ENCODE results near the gene SEMA5A. TPM values are rescaled to one million over a fixed set of nuclear protein-coding genes. Genes with fewer than 3 reads are reported as not detected.
"Not testable (repeated sequence)": the region's sequence is repeated elsewhere in the genome, so short reads cannot be mapped to it uniquely, and the experiment has no call there.

The SEMA5A gene
- total and polyA plus RNA-seq, 2 donors (not counting 1 experiment from before 2014, with no cell fraction given): not detected

- no peaks in the 10 kb centered on the region for H3K27me3 ChIP-seq (replicated peaks in 1 of 4; ENCODE audit: control extremely low read depth in 1 of 4, control insufficient read depth in 3 of 4, insufficient read depth in 4 of 4, low read length in 3 of 4)
- intact Hi-C loops (cut with micrococcal nuclease): no loop called here
- no peaks in the 10 kb centered on the region for H3K36me3 ChIP-seq (replicated peaks in 1 of 2; ENCODE audit: control extremely low read depth in 1 of 2, control insufficient read depth in 1 of 2, extremely low read depth in 1 of 2, insufficient read depth in 2 of 2, low read length in 1 of 2)
- H3K79me2 ChIP-seq (ENCODE audit: control insufficient read depth, insufficient read depth, low read length): no peaks in the 10 kb centered on the region
- TF ChIP-seq CTCF (IDR thresholded peaks at IDR 0.05): no peak
- no peak for TF ChIP-seq EZH2 (IDR thresholded peaks at IDR 0.05; ENCODE audit: borderline replicate concordance, insufficient read depth, low read depth, low read length, poor library complexity, severe bottlenecking)
- no peaks in the 10 kb centered on the region for H4K20me1 ChIP-seq (ENCODE audit: control insufficient read depth, insufficient read depth, low read length, poor library complexity, severe bottlenecking)
- H3K4me3 ChIP-seq (ENCODE audit: control extremely low read depth in 1 of 5, extremely low read depth in 1 of 5, insufficient read depth in 1 of 5, low read depth in 2 of 5, low read length in 4 of 5): no peak overlapping the region
- H3K9me3 Mint-ChIP-seq (ENCODE audit: insufficient read depth): no peaks in the 10 kb centered on the region
- H3K9ac ChIP-seq (ENCODE audit: low read length): no peak overlapping the region
- CTCF ChIA-PET: no interaction called here
- no peak overlapping the region for H3K4me3 Mint-ChIP-seq
- peaks cover 0 to 4% (median 0%) of the 10 kb centered on the region in 3 donors for H3K9me3 ChIP-seq (ENCODE audit: control extremely low read depth in 1 of 3, control insufficient read depth in 2 of 3, insufficient read depth in 1 of 3, low read length in 2 of 3)
- H3K27ac ChIP-seq (ENCODE audit: low read length in 2 of 2): no peak overlapping the region
- H3K4me1 Mint-ChIP-seq: no peaks in the 10 kb centered on the region
- H3K4me2 ChIP-seq (replicated peaks; ENCODE audit: low read depth, low read length, poor library complexity, severe bottlenecking): no peak overlapping the region
- POLR2A ChIA-PET: no interaction called here
- DNase-seq (no peak), ATAC-seq (ENCODE audit: low read depth) (no peak)
- no peak overlapping the region for H3K27ac Mint-ChIP-seq
- WGBS (ENCODE audit: insufficient coverage): 88% methylated on average over 1 of the region's 1 CpG
- no peaks in the 10 kb centered on the region for H3K27me3 Mint-ChIP-seq
- H2AFZ ChIP-seq (ENCODE audit: insufficient read depth, low read depth, low read length, poor library complexity, severe bottlenecking): no peak overlapping the region
- no peaks in the 10 kb centered on the region for H3K4me1 ChIP-seq (ENCODE audit: control insufficient read depth in 2 of 2, insufficient read depth in 2 of 2, low read length in 2 of 2)
These were observed 140.6 kb downstream of the SEMA5A start for GRCh38 chr5:9405196-9405754.

GRCh38 chr5:9401786-9402472 is 143.9 kb downstream of the SEMA5A start:
- intact Hi-C loops (cut with micrococcal nuclease): no loop called here
- ATAC-seq (ENCODE audit: low read depth) (no peak), DNase-seq (no peak)
- no peaks in the 10 kb centered on the region for H3K9me3 ChIP-seq (ENCODE audit: control extremely low read depth in 1 of 3, control insufficient read depth in 2 of 3, insufficient read depth in 1 of 3, low read length in 2 of 3)
- 69% methylated on average over 3 of the region's 4 CpGs for WGBS (ENCODE audit: insufficient coverage)
- no peaks in the 10 kb centered on the region for H3K36me3 ChIP-seq (replicated peaks in 1 of 2; ENCODE audit: control extremely low read depth in 1 of 2, control insufficient read depth in 1 of 2, extremely low read depth in 1 of 2, insufficient read depth in 2 of 2, low read length in 1 of 2)
- no peak overlapping the region for H2AFZ ChIP-seq (ENCODE audit: insufficient read depth, low read depth, low read length, poor library complexity, severe bottlenecking)
- no peaks in the 10 kb centered on the region for H3K4me1 Mint-ChIP-seq
- no peak overlapping the region for H3K27ac ChIP-seq (ENCODE audit: low read length in 2 of 2)
- H3K9ac ChIP-seq (ENCODE audit: low read length): no peak overlapping the region
- H3K4me1 ChIP-seq (ENCODE audit: control insufficient read depth in 2 of 2, insufficient read depth in 2 of 2, low read length in 2 of 2): no peaks in the 10 kb centered on the region
- ChIA-PET CTCF (no interaction called here), POLR2A (no interaction called here)
- H3K27me3 ChIP-seq (replicated peaks in 1 of 4; ENCODE audit: control extremely low read depth in 1 of 4, control insufficient read depth in 3 of 4, insufficient read depth in 4 of 4, low read length in 3 of 4): no peaks in the 10 kb centered on the region
- H3K4me2 ChIP-seq (replicated peaks; ENCODE audit: low read depth, low read length, poor library complexity, severe bottlenecking): no peak overlapping the region
- H3K27ac Mint-ChIP-seq: no peak overlapping the region
- H3K79me2 ChIP-seq (ENCODE audit: control insufficient read depth, insufficient read depth, low read length): no peaks in the 10 kb centered on the region
- TF ChIP-seq CTCF (IDR thresholded peaks at IDR 0.05) (no peak), EZH2 (IDR thresholded peaks at IDR 0.05; ENCODE audit: borderline replicate concordance, insufficient read depth, low read depth, low read length, poor library complexity, severe bottlenecking) (no peak)
- H3K4me3 ChIP-seq (ENCODE audit: control extremely low read depth in 1 of 5, extremely low read depth in 1 of 5, insufficient read depth in 1 of 5, low read depth in 2 of 5, low read length in 4 of 5): no peak overlapping the region
- no peaks in the 10 kb centered on the region for H3K9me3 Mint-ChIP-seq (ENCODE audit: insufficient read depth)
- H4K20me1 ChIP-seq (ENCODE audit: control insufficient read depth, insufficient read depth, low read length, poor library complexity, severe bottlenecking): no peaks in the 10 kb centered on the region
- H3K27me3 Mint-ChIP-seq: no peaks in the 10 kb centered on the region
- no peak overlapping the region for H3K4me3 Mint-ChIP-seq

- DNase-seq; H3K4me1 Mint-ChIP-seq; POLR2A ChIA-PET; H3K27me3 ChIP-seq (replicated peaks in 1 of 4; ENCODE audit: control extremely low read depth in 1 of 4, control insufficient read depth in 3 of 4, insufficient read depth in 4 of 4, low read length in 3 of 4); H3K4me2 ChIP-seq (replicated peaks; ENCODE audit: low read depth, low read length, poor library complexity, severe bottlenecking); H3K9me3 Mint-ChIP-seq (ENCODE audit: insufficient read depth); H3K9me3 ChIP-seq (ENCODE audit: control extremely low read depth in 1 of 3, control insufficient read depth in 2 of 3, insufficient read depth in 1 of 3, low read length in 2 of 3); H3K79me2 ChIP-seq (ENCODE audit: control insufficient read depth, insufficient read depth, low read length); CTCF ChIA-PET; H3K27ac ChIP-seq (ENCODE audit: low read length in 2 of 2); H2AFZ ChIP-seq (ENCODE audit: insufficient read depth, low read depth, low read length, poor library complexity, severe bottlenecking); H3K4me1 ChIP-seq (ENCODE audit: control insufficient read depth in 2 of 2, insufficient read depth in 2 of 2, low read length in 2 of 2); H3K27ac Mint-ChIP-seq; ATAC-seq (ENCODE audit: low read depth); H3K4me3 Mint-ChIP-seq; H4K20me1 ChIP-seq (ENCODE audit: control insufficient read depth, insufficient read depth, low read length, poor library complexity, severe bottlenecking); H3K27me3 Mint-ChIP-seq; intact Hi-C loops (cut with micrococcal nuclease); H3K4me3 ChIP-seq (ENCODE audit: control extremely low read depth in 1 of 5, extremely low read depth in 1 of 5, insufficient read depth in 1 of 5, low read depth in 2 of 5, low read length in 4 of 5); H3K9ac ChIP-seq (ENCODE audit: low read length); H3K36me3 ChIP-seq (replicated peaks in 1 of 2; ENCODE audit: control extremely low read depth in 1 of 2, control insufficient read depth in 1 of 2, extremely low read depth in 1 of 2, insufficient read depth in 2 of 2, low read length in 1 of 2): not testable (repeated sequence)
- no CpG with 5 or more reads among the region's 5 CpGs for WGBS (ENCODE audit: insufficient coverage)
These were observed 146.1 kb downstream of the SEMA5A start for GRCh38 chr5:9399783-9400182.

Data from B cell (primary cell).